DLD1 (cell line): Measurements from ENCODE around the gene MRRF.

Source experiments
- in situ Hi-C: cut with HindIII; loops from 2 replicates; pipeline ENCODE4 v1.10.0; 2017; ENCODE audit warnings: low sequenced_read_pairs

Gene MRRF

DNA sequence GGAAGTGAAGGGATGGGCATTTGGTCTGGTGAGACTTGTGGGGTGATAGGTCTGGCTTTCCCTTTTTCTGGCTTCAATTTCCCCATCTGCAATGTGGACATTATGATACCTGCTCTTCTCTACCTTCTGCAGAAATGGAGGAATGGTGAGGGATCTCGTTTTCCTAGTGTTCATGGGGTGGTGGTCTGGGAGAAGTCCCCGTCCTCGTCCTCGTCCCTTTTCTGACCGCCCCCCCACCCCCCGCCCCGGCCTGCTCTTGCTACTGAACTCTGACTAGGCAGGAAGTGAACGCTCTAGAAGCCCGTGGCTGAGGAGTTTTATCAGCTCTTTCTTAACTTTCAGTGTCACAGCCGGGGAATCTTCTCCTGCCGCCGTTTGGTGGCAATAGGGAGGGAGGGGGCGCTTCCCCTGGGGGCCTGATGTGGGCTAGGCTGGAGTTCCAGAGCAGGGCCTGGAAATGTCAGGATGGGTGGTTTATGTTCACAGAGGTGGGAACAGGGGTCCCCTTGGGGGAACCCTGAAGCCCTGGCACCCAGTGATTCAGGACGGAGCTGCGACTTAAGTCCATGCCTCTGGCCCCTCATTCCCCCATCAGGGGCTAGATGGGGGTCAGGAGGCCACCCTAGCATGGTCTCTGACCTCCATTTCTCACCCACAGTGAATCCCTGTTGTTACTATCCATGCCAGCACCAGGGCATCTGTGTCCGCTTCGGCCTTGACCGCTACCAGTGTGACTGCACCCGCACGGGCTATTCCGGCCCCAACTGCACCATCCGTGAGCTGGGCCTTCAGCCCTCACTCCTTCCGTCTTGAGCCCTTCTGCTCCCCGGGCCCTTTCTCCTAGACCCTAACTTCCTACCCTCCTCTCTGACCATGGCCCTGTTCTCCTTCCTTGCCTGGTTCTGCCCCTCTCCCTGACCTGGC is 112.8 kb downstream of the MRRF start:
- in situ Hi-C loops = no loop called here

GRCh38 chr9:122378236-122378635 is 113.6 kb downstream of the MRRF start:
- in situ Hi-C loops = no loop called here

GRCh38 chr9:122379340-122379739 is 114.7 kb downstream of the MRRF start:
- in situ Hi-C loops = no loop called here

DNA sequence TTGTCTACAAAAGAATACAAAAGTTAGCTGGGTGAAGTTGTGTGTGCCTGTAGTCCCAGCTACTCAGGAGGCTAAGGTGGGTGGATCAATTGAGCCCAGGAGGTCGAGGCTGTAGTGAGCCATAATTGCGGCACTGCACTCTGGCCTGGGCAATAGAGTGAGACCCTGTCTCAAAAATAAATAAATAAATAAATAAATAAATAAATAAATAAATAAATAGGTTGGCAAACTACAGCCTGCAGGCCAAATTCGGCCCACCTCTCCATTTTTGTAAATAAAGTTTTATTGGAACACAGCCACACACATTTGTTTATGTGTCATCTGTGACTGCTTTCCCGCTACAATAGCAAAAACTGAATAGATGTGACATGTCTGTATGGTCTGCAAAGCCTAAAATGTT is 115.6 kb downstream of the MRRF start:
- in situ Hi-C loops = no loop called here
